GM19395 (cell line): Measurements from ENCODE around the gene ZFP36L1.

ENCODE experiments used
- ATAC-seq: cut with Tn5 transposase; IDR thresholded peaks from one replicate; pipeline ENCODE4 v1.9.1; 2021; ENCODE audit warnings: mild to moderate bottlenecking, moderate library complexity; ENCODE audit not compliant: unreplicated experiment

Gene ZFP36L1

GRCh38 chr14:68796418-68797101, 3.7 kb upstream of the ZFP36L1 start:
- ATAC-seq = no peak

GRCh38 chr14:68795597-68796417, 2.9 kb upstream of the ZFP36L1 start:
- peak; percentile 48 for ATAC-seq

DNA sequence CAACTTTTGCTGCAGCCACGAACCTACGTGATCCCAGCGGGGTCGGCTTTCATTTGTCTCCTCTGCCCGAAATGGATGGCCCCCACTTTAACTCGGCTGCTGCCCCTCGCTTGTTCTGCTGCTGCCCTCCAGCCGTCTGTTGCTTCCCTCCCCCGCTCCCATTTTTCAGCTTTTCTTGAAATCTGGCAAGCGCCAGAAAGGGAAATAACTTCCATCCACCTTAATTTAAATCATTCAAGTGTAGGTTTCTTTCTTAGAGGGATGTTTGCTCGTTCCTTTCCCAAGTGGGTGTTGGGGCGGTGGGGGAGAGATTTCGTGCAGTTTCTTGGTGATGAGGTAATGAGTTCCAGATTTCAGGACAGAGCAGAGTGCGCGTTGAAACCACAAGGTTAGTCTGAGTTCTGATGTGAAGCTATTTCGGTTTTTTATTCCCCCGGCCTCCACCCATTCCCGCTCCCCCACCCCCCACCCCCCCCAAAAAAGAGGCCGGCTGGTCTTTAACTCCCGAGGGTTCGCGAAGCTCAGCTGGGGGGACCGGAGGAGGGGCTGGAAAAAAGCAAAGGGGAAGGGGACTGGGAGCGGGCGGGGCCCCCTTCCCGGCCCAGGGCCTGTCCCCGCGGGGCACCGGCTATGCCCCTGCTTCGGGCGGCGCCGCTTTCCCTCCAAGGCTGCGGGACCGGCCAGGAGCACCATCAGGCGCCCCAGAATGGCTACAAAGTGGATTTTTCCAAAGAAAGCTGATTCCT, 2.2 kb upstream of the ZFP36L1 start:
- ATAC-seq = no peak

GRCh38 chr14:68794130-68794850, 1.4 kb upstream of the ZFP36L1 start:
- no peak for ATAC-seq

DNA sequence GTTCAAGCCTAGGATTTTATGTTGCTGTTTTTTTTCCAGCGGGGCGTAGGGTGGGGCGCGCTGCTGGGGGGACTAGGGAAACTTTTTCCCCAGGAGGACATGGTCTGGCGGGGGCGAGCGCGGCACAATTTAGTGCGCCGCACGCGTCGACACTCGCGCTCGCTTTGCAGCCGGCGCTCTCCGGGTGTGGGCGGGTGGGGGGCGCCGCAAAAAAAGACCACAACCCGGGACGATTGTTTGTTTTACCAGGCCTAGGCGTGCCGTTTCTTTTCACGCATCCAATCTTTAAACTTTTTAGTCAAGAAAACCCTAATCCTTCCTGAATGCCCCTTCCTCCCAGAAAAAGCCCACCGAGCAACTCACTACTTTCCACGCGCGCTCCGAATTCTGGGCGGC, 865 bp upstream of the ZFP36L1 start:
- ATAC-seq = no peak

DNA sequence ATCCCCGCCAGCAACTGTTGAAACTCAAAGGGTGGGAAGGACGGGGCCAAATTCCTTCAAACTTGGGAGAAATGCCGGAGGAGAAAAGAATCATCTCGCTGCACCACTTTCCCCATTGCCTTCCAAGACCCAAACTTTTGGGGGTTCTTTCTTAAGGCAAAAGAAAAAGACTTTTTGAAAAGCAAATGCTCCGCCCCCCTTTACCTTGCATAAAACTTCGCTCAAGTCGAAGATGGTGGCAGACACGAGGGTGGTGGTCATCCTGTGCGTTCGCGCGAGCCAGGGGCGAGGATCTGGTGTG, 239 bp downstream of the ZFP36L1 start:
- no peak for ATAC-seq

DNA sequence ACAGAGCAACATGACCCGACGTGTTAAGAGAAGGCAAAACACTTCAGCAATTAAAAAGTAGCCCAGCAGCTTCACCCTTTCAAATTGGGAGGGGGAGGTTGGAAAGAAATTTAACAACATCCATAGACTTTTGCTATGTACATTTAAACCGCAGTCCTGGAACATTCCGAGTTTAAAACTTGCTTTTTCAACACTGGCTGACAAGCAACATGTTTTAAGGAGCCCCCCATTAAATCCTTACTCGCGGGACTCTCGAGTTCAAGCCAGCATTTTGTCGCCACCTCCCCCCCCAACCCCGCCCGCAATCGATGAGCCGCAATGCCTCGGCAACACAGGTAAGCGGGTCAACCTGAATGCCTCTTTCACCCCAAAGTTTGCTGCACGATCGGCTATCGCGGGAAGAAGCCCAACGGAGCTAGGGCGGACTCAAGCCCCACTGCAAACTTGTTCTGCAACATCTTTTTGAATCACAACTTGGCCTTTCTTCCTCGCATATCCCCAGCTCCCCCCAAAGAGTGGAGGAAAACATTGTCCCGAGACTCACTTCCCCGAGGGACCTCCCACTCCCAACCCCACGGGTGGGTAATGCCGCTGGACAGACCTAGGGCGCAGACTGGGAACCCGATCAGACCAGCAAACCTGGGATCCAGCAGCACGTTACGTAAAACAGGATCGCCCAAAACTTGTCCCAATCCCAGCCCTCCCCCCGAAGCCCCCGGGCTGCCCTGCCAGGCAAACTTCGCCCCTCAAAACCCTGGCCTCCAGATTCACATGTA, 777 bp downstream of the ZFP36L1 start:
- no peak for ATAC-seq

GRCh38 chr14:68791078-68791901, 1.6 kb downstream of the ZFP36L1 start:
- ATAC-seq = no peak

- no peak for ATAC-seq
Measured at GRCh38 chr14:68790644-68791077, 2.2 kb downstream of the ZFP36L1 start.

GRCh38 chr14:68789821-68790643, 2.8 kb downstream of the ZFP36L1 start:
- no peak for ATAC-seq

- no peak for ATAC-seq
Measured at GRCh38 chr14:68788996-68789820, 3.7 kb downstream of the ZFP36L1 start.

- ATAC-seq = no peak
Measured at GRCh38 chr14:68788275-68788995, 4.4 kb downstream of the ZFP36L1 start.

- no peak for ATAC-seq
Measured at GRCh38 chr14:68787092-68787992, 5.5 kb downstream of the ZFP36L1 start.

- no peak for ATAC-seq
Measured at GRCh38 chr14:68786491-68787091, 6.3 kb downstream of the ZFP36L1 start.

- ATAC-seq = no peak
Measured at GRCh38 chr14:68785534-68786490, 7.1 kb downstream of the ZFP36L1 start.
